ENCODE measurements around the gene EP400. TPM values are rescaled to one million over a fixed set of nuclear protein-coding genes. Genes with fewer than 3 reads are reported as not detected.
A peak's percentile ranks its signal among the peaks of the same experiment; 100 is the strongest.

The EP400 gene
- total and polyA plus RNA-seq, 7 donors, result 8.0 to 24.5 (median 18.4) TPM

DNA sequence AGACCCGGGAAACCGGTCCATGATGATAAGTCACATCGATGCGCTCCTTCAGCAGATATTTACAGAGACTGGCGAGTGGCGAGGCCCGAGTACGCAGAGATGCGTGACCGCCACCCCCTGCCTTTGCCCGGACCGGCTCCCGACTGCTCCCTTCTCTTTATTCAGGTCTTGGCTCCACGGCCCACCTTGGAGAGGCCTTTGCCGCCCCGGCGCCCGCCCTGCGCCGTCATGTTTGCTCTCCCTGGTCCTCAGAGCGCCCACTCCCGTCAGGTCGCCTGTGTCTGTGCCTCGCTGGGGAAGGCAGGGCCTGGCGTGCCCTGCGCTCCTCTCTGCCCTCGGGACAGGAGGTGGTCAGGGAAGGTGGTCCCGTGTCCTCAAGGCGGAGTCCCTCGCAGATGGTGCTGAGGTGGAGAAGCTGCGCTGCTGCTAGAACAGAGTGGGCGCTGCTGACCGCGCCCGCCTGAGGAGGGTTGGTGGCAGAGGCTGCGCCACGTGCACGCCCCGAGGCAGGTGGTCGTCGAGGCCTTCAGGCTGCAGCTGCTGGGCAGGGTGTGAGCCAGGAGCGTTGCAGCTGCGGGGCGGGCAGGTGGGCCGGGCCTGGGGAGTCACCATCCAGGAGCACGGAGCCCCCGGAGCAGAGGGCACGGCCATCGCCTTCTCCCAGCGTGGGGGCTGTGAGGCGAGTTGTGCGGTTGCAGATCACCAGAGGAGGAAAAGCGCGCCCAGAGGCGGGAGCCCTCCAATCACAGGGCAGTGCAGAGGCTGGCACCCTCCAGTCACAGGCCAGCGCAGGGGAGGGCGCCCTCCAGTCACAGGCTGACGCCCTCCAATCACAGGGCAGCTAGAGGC lies 167.2 kb downstream of the EP400 start:
- H3K36me3 ChIP-seq (ENCODE audit: insufficient read depth in 1 of 2, low read depth in 1 of 2), result peaks cover 2 to 69% of the 10 kb centered on the region in 2 donors
- ATAC-seq (peak in 1 of 4 donors; percentile 10), DNase-seq (no peak)
- H3K9me3 ChIP-seq, result no peaks in the 10 kb centered on the region
- H3K4me1 ChIP-seq, result no peaks in the 10 kb centered on the region
- no peaks in the 10 kb centered on the region for H3K27me3 ChIP-seq (ENCODE audit: insufficient read depth in 3 of 3, low read length in 2 of 3)
- WGBS, 3 donors, result 96 to 97% (median 96%) methylated on average over 53 to 58 of the region's 58 CpGs
- intact Hi-C loops (cut with DNase I), result no loop called here
- no peak overlapping the region for H3K27ac ChIP-seq
- H3K4me3 ChIP-seq, result no peak overlapping the region
- TF ChIP-seq CTCF (IDR thresholded peaks at IDR 0.05), result no peak

GRCh38 chr12:132117558-132117875 lies 167.8 kb downstream of the EP400 start:
- Histone ChIP-seq H3K9me3 (no peaks in the 10 kb centered on the region), H3K27ac (no peak overlapping the region), H3K27me3 (ENCODE audit: insufficient read depth in 3 of 3, low read length in 2 of 3) (no peaks in the 10 kb centered on the region), H3K4me3 (no peak overlapping the region), H3K4me1 (no peaks in the 10 kb centered on the region), H3K36me3 (ENCODE audit: insufficient read depth in 1 of 2, low read depth in 1 of 2) (peaks cover 3 to 74% of the 10 kb centered on the region in 2 donors)
- no peak for TF ChIP-seq CTCF (IDR thresholded peaks at IDR 0.05)
- WGBS, 3 donors, result 92 to 94% (median 92%) methylated on average over 7 to 10 of the region's 10 CpGs
- intact Hi-C loops (cut with DNase I), result no loop called here
- DNase-seq (no peak), ATAC-seq (peak in 1 of 4 donors; percentile 36)

GRCh38 chr12:132118876-132119275 lies 169.1 kb downstream of the EP400 start:
- WGBS, 3 donors, result 86 to 92% (median 89%) methylated on average over 16 to 22 of the region's 22 CpGs
- ATAC-seq (no peak), DNase-seq (no peak)
- no peak overlapping the region for H3K27ac ChIP-seq
- H3K4me3 ChIP-seq, result no peak overlapping the region
- no peaks in the 10 kb centered on the region for H3K27me3 ChIP-seq (ENCODE audit: insufficient read depth in 3 of 3, low read length in 2 of 3)
- no peaks in the 10 kb centered on the region for H3K4me1 ChIP-seq
- intact Hi-C loops (cut with DNase I), result loop anchor here in 1 of 2 donors (1.0 kb wide), 1 partner anchor 18 kb away; no protein-coding TSS in a partner anchor
- no peaks in the 10 kb centered on the region for H3K9me3 ChIP-seq
- peaks cover 3 to 77% of the 10 kb centered on the region in 2 donors for H3K36me3 ChIP-seq (ENCODE audit: insufficient read depth in 1 of 2, low read depth in 1 of 2)
- TF ChIP-seq CTCF (IDR thresholded peaks at IDR 0.05), result no peak

DNA sequence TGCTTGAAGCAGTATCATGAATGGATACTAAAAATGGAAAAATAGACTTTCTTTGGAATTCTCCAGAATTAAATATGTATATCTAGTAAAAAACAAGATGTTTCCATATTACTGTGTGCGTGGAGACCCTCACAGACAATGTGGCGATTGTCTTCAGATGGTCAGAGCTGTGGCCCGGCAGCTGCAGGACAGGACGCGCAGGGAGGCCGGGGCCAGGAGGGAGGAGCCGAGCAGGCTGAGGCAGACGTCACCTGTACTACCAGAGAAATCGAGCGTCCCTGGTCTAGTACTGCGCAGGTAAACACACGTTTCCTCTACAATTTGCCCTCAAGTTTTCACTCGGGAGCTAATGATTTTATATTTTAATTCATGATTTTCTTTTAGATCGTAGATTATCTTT lies 171.5 kb downstream of the EP400 start:
- TF ChIP-seq CTCF (IDR thresholded peaks at IDR 0.05), result no peak
- ATAC-seq (no peak), DNase-seq (no peak)
- Histone ChIP-seq H3K4me3 (no peak overlapping the region), H3K4me1 (no peaks in the 10 kb centered on the region), H3K36me3 (ENCODE audit: insufficient read depth in 1 of 2, low read depth in 1 of 2) (peaks cover 5 to 71% of the 10 kb centered on the region in 2 donors), H3K27me3 (ENCODE audit: insufficient read depth in 3 of 3, low read length in 2 of 3) (no peaks in the 10 kb centered on the region), H3K9me3 (no peaks in the 10 kb centered on the region), H3K27ac (no peak overlapping the region)
- 94 to 95% (median 94%) methylated on average over 14 of the region's 14 CpGs for WGBS, 3 donors
- intact Hi-C loops (cut with DNase I), result no loop called here
